ENCODE measurements around the gene FCRL5.

The FCRL5 gene

GRCh38 chr1:157469300-157469699 is 83.0 kb downstream of the FCRL5 start:
- no peak for DNase-seq (ENCODE audit: low read depth, low spot score)
- TF ChIP-seq CTCF (IDR thresholded peaks at IDR 0.05; ENCODE audit: insufficient read depth, low read length, missing control alignments) = no peak
- H3K4me3 ChIP-seq (ENCODE audit: low read depth, low read length) = no peak overlapping the region
- CTCF ChIA-PET = no interaction called here
- POLR2A ChIA-PET = no interaction called here

- no peak for TF ChIP-seq CTCF (IDR thresholded peaks at IDR 0.05; ENCODE audit: insufficient read depth, low read length, missing control alignments)
- CTCF ChIA-PET = no interaction called here
- DNase-seq (ENCODE audit: low read depth, low spot score) = no peak
- POLR2A ChIA-PET = no interaction called here
- H3K4me3 ChIP-seq (ENCODE audit: low read depth, low read length) = no peak overlapping the region
Observed at GRCh38 chr1:157466011-157466410, 86.3 kb downstream of the FCRL5 start.
